Heart left ventricle (tissue), 16 donors: Measurements from ENCODE around the gene RCAN3. TPM values are rescaled to one million over a fixed set of nuclear protein-coding genes. Genes with fewer than 3 reads are reported as not detected.

Experiments used
- ATAC-seq, 4 donors: fragments of 200-7000 bp; cut with Tn5 transposase; one replicate each; pipeline ENCODE4 v1.9.1; 2020 to 2022; ENCODE audit warnings: moderate library complexity in 4 of 4, mild to moderate bottlenecking in 3 of 4, moderate number of reproducible peaks in 1 of 4
- DNase-seq, 5 donors: peaks; one replicate each; pipeline ENCODE4 v3.0.0-alpha.2; 2020
- H3K27ac ChIP-seq, 12 donors: fragments of 200-600 bp; sonication (generic) in 4 of 12; one replicate each; pipeline versions ENCODE4 v1.5.0 to v1.8.0; 2016 to 2022; ENCODE audit warnings: mild to moderate bottlenecking in 2 of 12
- H3K27me3 ChIP-seq, 9 donors: fragments of 200-600 bp; sonication (generic) in 2 of 9; one replicate each; pipeline versions ENCODE4 v1.5.1 to v1.8.0; 2016 to 2022; ENCODE audit warnings: mild to moderate bottlenecking in 3 of 9
- H3K36me3 ChIP-seq, 9 donors: fragments of 200-600 bp; sonication (generic) in 2 of 9; one replicate each; pipeline versions ENCODE4 v1.5.0 to v1.8.0; 2018 to 2022; ENCODE audit warnings: mild to moderate bottlenecking in 2 of 9
- H3K4me1 ChIP-seq, 12 donors: fragments of 200-600 bp; sonication (generic) in 4 of 12; one replicate each; pipeline versions ENCODE4 v1.5.0 to v1.8.0; 2016 to 2022; ENCODE audit warnings: mild to moderate bottlenecking in 3 of 12
- H3K4me3 ChIP-seq, 12 donors: fragments of 200-600 bp; sonication (generic) in 4 of 12; one replicate each; pipeline versions ENCODE4 v1.5.0 to v1.8.0; 2017 to 2022; ENCODE audit warnings: mild to moderate bottlenecking in 9 of 12, moderate library complexity in 4 of 12
- H3K9me3 ChIP-seq, 12 donors: fragments of 200-600 bp; sonication (generic) in 4 of 12; one replicate each; pipeline versions ENCODE4 v1.5.0 to v1.8.0; 2016 to 2022; ENCODE audit warnings: mild to moderate bottlenecking in 1 of 12
- POLR2A ChIP-seq, 2 donors: fragments of 450-650 bp; IDR thresholded peaks; one replicate each; pipeline ENCODE4 v1.6.1; 2017; ENCODE audit warnings: antibody characterized with exemption in 2 of 2, mild to moderate bottlenecking in 2 of 2, moderate library complexity in 2 of 2
- WGBS, 4 donors: extraction: QIAGEN DNeasy Blood & Tissue Kit in 2 of 4; methylation state at CpG; one replicate each; pipeline versions ENCODE4 v1.1.5 to v1.1.7; 2013 to 2018; 5-methylcytosine and 5-hydroxymethylcytosine counted together
- intact Hi-C, 10 donors: fragments of 100-400 bp; cut with DNase I; formaldehyde crosslinking; loops; one replicate each; pipeline versions ENCODE4 v1.11.1 to v1.14.2; 2022
- polyA plus RNA-seq, 2 donors: library from polyadenylated mRNA; stranded (reverse); fragments of 200-250 nt; gene quantifications; one replicate each; pipeline ENCODE4 v1.2.3, GENCODE V29; 2013
- total RNA-seq, 9 donors: library from RNA; depleted of rRNA in 2 of 9; stranded (reverse); fragments of >200 nt in 2 of 9; fragmentation: NEBNext Ultra II Directional in 3 of 9; extraction: Animal tissue kit (Norgen Biotek cat#: 25700) in 3 of 9; gene quantifications; one replicate each; pipeline versions ENCODE4 v1.1.0 to v1.2.4, GENCODE V29; 2016 to 2023
- TF ChIP-seq, protein P1 (sequence below), 12 donors: fragments of 200-600 bp; sonication (generic) in 4 of 12; IDR thresholded peaks; one replicate each; pipeline versions ENCODE4 v1.5.0 to v1.8.0; 2018 to 2022; ENCODE audit warnings: antibody characterized with exemption in 12 of 12, mild to moderate bottlenecking in 5 of 12
- donor health status: ischemic (EF 13 %, LVEDD 7.1; RV severe dilation, severe dysfunction).
- donor health status: healthy with polysubstance abuse.
- donor health status: DM: no; HTN: yes; CAD: no.
- donor health status: DM: no; HTN: no; CAD: no.
- donor health status: ischemic (EF 25% LVEDD 6.9; RV normal size, moderate dysfunction).
- donor health status: ischemic (EF 25% LVEDD 5.7; RV mildly dilated, moderate dysfunction).
- donor health status: healthy.
- donor health status: DM: yes; HTN: yes; CAD: no.
- donor health status: ischemic (EF 35%, LVEDD 5.7; RV mildly dilated, moderate dysfunction).
- donor health status: nonischemic (EF 11% LVEDD 7.7; RV severe dilation, severe dysfunction).
- donor health status: DM: yes; HTN: yes; CAD: no.
- donor health status: PGD.
- donor health status: ischemic (EF 29% LVEDD 5.4; RV normal size, mild dysfunction).
- donor health status: nonischemic (EF 23%, LVEDD 6.1; RV moderate dilation, normal function).

RCAN3 gene
- total and polyA plus RNA-seq, 11 donors = 2.1 to 9.7 (median 5.9) TPM

DNA sequence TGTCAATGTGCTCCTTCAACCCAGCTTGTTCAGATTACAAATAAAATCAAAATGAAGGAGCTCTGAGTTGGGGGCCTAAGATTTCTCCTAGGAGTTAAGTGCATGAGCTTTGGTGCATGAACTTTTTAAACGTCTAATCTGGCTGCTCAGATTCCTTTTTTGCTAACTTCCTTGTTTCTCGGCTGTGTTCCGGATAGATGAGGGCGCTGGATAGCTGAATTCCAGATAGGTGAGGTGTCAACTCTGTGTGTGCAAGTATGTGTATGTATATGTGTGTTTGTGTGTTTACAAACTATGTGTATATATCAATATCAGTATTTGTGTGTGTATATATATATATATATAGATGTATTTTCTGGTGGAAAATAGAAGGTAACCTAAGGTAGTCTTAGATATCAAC lies 37.5 kb upstream of the RCAN3 start:
- no peaks in the 10 kb centered on the region for H3K9me3 ChIP-seq
- TF ChIP-seq, protein P1, sequence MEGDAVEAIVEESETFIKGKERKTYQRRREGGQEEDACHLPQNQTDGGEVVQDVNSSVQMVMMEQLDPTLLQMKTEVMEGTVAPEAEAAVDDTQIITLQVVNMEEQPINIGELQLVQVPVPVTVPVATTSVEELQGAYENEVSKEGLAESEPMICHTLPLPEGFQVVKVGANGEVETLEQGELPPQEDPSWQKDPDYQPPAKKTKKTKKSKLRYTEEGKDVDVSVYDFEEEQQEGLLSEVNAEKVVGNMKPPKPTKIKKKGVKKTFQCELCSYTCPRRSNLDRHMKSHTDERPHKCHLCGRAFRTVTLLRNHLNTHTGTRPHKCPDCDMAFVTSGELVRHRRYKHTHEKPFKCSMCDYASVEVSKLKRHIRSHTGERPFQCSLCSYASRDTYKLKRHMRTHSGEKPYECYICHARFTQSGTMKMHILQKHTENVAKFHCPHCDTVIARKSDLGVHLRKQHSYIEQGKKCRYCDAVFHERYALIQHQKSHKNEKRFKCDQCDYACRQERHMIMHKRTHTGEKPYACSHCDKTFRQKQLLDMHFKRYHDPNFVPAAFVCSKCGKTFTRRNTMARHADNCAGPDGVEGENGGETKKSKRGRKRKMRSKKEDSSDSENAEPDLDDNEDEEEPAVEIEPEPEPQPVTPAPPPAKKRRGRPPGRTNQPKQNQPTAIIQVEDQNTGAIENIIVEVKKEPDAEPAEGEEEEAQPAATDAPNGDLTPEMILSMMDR (IDR thresholded peaks at IDR 0.05) = no peak
- no peak for TF ChIP-seq POLR2A (IDR thresholded peaks at IDR 0.05)
- no peak for ATAC-seq
- H3K27ac ChIP-seq = no peak overlapping the region
- no peaks in the 10 kb centered on the region for H3K4me1 ChIP-seq
- WGBS, 4 donors = 79 to 81% (median 80%) methylated on average over 4 of the region's 4 CpGs
- H3K27me3 ChIP-seq = no peaks in the 10 kb centered on the region
- DNase-seq = no peak
- H3K4me3 ChIP-seq = no peak overlapping the region
- intact Hi-C loops = no loop called here
- peaks cover 0 to 45% (median 23%) of the 10 kb centered on the region in 9 donors for H3K36me3 ChIP-seq

DNA sequence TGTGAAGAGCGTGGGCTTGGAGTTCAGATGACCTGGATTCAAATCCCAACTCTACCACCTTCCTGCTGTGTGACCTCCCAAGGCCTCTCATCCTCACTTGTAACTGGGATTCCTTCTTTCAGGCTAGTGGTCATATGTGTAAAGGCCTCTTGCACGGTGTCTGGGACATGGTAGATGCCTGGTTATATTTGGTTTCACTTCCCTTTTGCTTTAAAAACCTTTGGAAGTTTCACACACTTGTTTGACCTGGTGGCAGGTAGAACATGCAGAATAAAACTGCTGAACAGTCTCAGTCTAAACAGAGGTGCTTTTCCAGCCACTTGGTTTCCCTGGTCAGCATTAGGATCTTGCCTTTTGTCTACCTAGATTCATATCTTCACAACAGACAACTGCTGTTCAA lies 37.0 kb upstream of the RCAN3 start:
- 93 to 100% (median 95%) methylated on average over 2 of the region's 2 CpGs for WGBS, 4 donors
- ATAC-seq = no peak

DNA sequence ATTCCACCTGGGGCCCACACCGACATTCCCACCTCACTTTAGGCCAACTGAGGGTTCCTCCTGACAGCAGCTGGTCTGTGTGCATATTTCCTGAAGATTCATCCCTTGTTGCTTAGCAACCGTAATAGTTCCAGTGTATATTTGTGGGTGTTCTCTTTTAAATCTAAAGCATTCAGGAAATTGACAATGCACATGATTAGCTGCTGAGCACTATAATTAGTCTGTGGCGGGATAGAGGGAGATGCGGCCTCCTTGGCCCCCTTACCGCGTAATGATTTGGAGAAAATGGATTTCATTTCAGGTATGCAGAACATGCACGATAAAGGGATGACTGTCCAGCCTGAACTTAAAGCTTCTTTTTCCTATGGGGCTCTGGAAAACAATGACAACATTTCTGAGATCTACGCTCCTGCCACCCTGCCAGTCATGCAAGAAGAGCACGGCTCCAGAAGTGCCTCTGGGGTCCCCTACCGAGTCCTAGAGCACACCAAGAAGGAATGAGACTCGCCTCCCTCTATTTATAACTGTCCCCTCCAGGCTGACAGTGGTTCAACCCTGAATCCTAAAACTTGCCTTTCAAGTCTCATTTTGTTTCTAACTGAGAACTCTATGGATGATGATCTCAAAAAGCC lies 33.8 kb upstream of the RCAN3 start:
- Histone ChIP-seq H3K9me3 (no peaks in the 10 kb centered on the region), H3K36me3 (peaks cover 0 to 29% (median 14%) of the 10 kb centered on the region in 9 donors), H3K4me1 (no peaks in the 10 kb centered on the region), H3K4me3 (no peak overlapping the region), H3K27ac (no peak overlapping the region), H3K27me3 (no peaks in the 10 kb centered on the region)
- intact Hi-C loops = no loop called here
- WGBS, 4 donors = 77 to 86% (median 83%) methylated on average over 11 of the region's 11 CpGs
- no peak for ATAC-seq
- TF ChIP-seq, protein P1 (IDR thresholded peaks at IDR 0.05) = no peak
- no peak for TF ChIP-seq POLR2A (IDR thresholded peaks at IDR 0.05)
- DNase-seq = no peak

More for the DNA sequence above, 37.0 kb upstream of the RCAN3 start:
- H3K4me1 ChIP-seq = no peaks in the 10 kb centered on the region
- no peaks in the 10 kb centered on the region for H3K9me3 ChIP-seq
- intact Hi-C loops = no loop called here
- peaks cover 0 to 39% (median 18%) of the 10 kb centered on the region in 9 donors for H3K36me3 ChIP-seq
- no peak for DNase-seq
- H3K27ac ChIP-seq = no peak overlapping the region
- H3K27me3 ChIP-seq = no peaks in the 10 kb centered on the region
- H3K4me3 ChIP-seq = no peak overlapping the region
- TF ChIP-seq, protein P1 (IDR thresholded peaks at IDR 0.05) = no peak
- TF ChIP-seq POLR2A (IDR thresholded peaks at IDR 0.05) = no peak

DNA sequence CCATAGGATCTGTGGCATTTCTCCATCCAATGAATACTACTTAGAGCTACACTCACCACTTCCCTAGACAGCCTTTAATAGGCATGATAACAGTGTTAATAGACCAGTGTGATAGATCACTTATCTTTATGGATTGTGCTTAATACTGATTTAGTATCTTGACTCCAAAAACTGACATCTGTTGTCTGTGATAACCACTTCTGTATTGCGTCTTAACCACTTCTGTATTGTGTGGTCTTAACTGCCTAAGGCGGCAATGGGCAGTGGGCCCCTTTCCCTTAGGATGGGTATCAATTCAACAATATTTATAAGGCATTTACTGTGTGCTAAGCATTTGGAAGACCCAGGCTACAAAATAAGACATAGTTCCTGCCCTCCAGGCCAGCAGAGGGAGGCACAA lies 32.0 kb upstream of the RCAN3 start:
- ATAC-seq (no peak), DNase-seq (no peak)
- Histone ChIP-seq H3K4me1 (no peaks in the 10 kb centered on the region), H3K27ac (no peak overlapping the region), H3K9me3 (no peaks in the 10 kb centered on the region), H3K4me3 (no peak overlapping the region), H3K36me3 (peaks cover 0 to 15% (median 5%) of the 10 kb centered on the region in 9 donors), H3K27me3 (no peaks in the 10 kb centered on the region)
- no peak for TF ChIP-seq POLR2A (IDR thresholded peaks at IDR 0.05)
- TF ChIP-seq, protein P1 (IDR thresholded peaks at IDR 0.05) = no peak
- intact Hi-C loops = no loop called here
- WGBS, 4 donors = 91 to 99% (median 93%) methylated on average over 2 of the region's 2 CpGs
